Hepatocyte (in vitro differentiated cells): ENCODE results near the gene XDH.

Source experiments
- CTCF ChIP-seq: fragments of 200-600 bp; sonication (generic); IDR thresholded peaks from 2 replicates; pipeline ENCODE4 v1.5.1; 2016; ENCODE audit warnings: antibody characterized with exemption, mild to moderate bottlenecking; ENCODE audit not compliant: poor library complexity
- EZH2 ChIP-seq: fragments of 200-600 bp; sonication (generic); IDR thresholded peaks from 2 replicates; pipeline ENCODE4 v1.6.1; 2016; ENCODE audit warnings: antibody characterized with exemption, mild to moderate bottlenecking, borderline replicate concordance

DNA sequence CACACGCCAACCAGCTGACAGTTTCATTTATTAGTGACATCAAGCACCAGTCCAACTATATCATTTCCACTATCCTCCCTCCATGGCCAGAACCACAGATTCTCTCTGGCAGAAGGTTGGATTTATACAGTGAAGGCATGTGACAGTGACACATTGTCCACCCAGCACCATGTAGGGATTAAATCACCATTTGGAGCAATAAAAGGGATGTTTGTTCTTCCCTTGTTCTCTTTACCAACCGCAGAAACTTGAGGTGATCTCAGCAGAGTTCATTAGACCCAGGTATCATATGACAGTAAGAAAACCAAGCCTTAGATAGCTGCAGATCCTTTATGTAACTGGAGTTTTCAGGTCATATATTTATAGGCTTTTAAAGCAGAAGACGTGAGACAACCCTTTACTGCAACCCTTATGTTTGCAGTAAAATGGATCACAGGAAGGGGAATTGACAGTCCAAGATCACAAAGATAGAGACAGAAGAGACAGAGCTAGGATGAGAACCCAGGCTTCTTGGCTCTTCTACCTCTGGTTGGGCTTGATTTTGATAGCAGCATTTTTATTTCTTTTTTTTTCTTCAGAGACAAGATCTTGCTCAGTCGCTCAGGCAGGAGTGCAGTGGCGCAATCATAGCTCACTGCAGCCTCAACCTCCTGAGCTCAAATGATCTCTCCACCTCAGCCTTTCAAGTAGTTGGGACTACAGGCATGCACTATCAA, 80.1 kb downstream of the XDH start:
- TF ChIP-seq CTCF (no peak), EZH2 (no peak)
